SU-DHL-6 (cell line): ENCODE measurements around the gene UTP25.

Experiments used
- H2AFZ ChIP-seq: fragments of 200-600 bp; sonication (generic); 2 replicates; pipeline ENCODE4 v1.6.1; 2014; ENCODE audit warnings: low read depth, mild to moderate bottlenecking, moderate library complexity, mixed read lengths, antibody characterized with exemption, low read length; ENCODE audit not compliant: severe bottlenecking
- H3F3A ChIP-seq: fragments of 200-600 bp; shearing (Covaris generic); 2 replicates; pipeline ENCODE4 v1.6.0; 2016; ENCODE audit warnings: antibody characterized with exemption, mild to moderate bottlenecking; ENCODE audit not compliant: insufficient read depth
- H3K27ac ChIP-seq: fragments of 200-600 bp; sonication (generic); 2 replicates; pipeline ENCODE4 v1.5.1; 2016; ENCODE audit warnings: low read depth, mild to moderate bottlenecking, low read length, moderate library complexity, mixed read lengths
- H3K27me3 ChIP-seq: fragments of 200-600 bp; sonication (generic), shearing (Covaris generic); 2 replicates; pipeline ENCODE4 v1.6.0; 2014; ENCODE audit warnings: mild to moderate bottlenecking, low read length
- H3K36me3 ChIP-seq: fragments of 200-600 bp; sonication (generic); 2 replicates; pipeline ENCODE4 v1.6.1; 2014; ENCODE audit warnings: mild to moderate bottlenecking, low read length, mixed read lengths
- H3K4me2 ChIP-seq: fragments of 300-600, 200-600 bp; shearing (Covaris generic), sonication (generic); 2 replicates; pipeline ENCODE4 v1.6.0; 2014; ENCODE audit warnings: low read length, low read depth, mild to moderate bottlenecking; ENCODE audit not compliant: poor library complexity, severe bottlenecking
- H3K4me3 ChIP-seq: fragments of 200-600 bp; sonication (generic); 2 replicates; pipeline ENCODE4 v1.5.1; 2014; ENCODE audit warnings: antibody characterized with exemption, low read length, mild to moderate bottlenecking, mixed read lengths; ENCODE audit not compliant: insufficient read depth, poor library complexity, severe bottlenecking
- H3K79me2 ChIP-seq: fragments of 200-600 bp; sonication (generic); 2 replicates; pipeline ENCODE4 v1.6.1; 2014; ENCODE audit warnings: mild to moderate bottlenecking, low read length, moderate library complexity; ENCODE audit not compliant: insufficient read depth
- H3K9ac ChIP-seq: fragments of 200-600 bp; sonication (generic); 2 replicates; pipeline ENCODE4 v1.7.0; 2014; ENCODE audit warnings: mild to moderate bottlenecking, low read length
- H3K9me2 ChIP-seq: fragments of 200-600 bp; sonication (generic); replicated peaks from 2 replicates; pipeline ENCODE4 v1.6.1; 2014; ENCODE audit warnings: low read length; ENCODE audit not compliant: insufficient read depth
- H3K9me3 ChIP-seq: fragments of 200-600 bp; sonication (generic); 2 replicates; pipeline ENCODE4 v1.6.1; 2014; ENCODE audit warnings: low read length, mixed read lengths; ENCODE audit not compliant: insufficient read depth
- H4K20me1 ChIP-seq: fragments of 200-600 bp; sonication (generic); 2 replicates; pipeline ENCODE4 v1.6.1; 2014; ENCODE audit warnings: low read depth, mild to moderate bottlenecking, antibody characterized with exemption, low read length, moderate library complexity, mixed read lengths
- EZH2phosphoT487 ChIP-seq: fragments of 200-600 bp; sonication (generic), shearing (Covaris generic); conservative IDR thresholded peaks from 2 replicates; pipeline ENCODE4 v1.6.1; 2018; ENCODE audit warnings: mild to moderate bottlenecking, antibody characterized with exemption, low read length, moderate library complexity, mixed read lengths
- TF ChIP-seq, protein P1 (sequence below): fragments of 200-600 bp; sonication (generic); IDR thresholded peaks from one replicate; pipeline ENCODE4 v1.5.1; 2017; ENCODE audit warnings: antibody characterized with exemption, mild to moderate bottlenecking, low read length, moderate library complexity; ENCODE audit not compliant: insufficient read depth, poor library complexity, severe bottlenecking

UTP25 gene

DNA sequence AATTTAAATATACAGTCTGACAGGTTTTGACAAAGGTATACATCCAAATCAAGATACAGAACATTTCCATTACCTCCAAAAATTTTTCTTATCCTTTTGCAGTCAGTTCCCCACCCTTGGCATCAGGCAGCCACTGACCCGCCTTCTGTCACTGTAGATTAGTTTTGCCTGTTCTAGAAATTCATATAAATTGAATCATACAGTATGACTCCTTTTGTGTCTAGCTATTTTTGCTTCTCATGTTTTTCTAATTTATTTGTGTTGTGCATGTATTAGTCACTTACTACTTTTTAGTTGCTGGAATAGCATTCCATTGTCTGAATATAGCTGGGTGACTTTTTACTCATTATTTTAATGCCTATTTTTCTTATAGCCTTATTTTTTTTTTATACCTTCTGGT is 3.8 kb downstream of the UTP25 start:
- TF ChIP-seq, protein P1, sequence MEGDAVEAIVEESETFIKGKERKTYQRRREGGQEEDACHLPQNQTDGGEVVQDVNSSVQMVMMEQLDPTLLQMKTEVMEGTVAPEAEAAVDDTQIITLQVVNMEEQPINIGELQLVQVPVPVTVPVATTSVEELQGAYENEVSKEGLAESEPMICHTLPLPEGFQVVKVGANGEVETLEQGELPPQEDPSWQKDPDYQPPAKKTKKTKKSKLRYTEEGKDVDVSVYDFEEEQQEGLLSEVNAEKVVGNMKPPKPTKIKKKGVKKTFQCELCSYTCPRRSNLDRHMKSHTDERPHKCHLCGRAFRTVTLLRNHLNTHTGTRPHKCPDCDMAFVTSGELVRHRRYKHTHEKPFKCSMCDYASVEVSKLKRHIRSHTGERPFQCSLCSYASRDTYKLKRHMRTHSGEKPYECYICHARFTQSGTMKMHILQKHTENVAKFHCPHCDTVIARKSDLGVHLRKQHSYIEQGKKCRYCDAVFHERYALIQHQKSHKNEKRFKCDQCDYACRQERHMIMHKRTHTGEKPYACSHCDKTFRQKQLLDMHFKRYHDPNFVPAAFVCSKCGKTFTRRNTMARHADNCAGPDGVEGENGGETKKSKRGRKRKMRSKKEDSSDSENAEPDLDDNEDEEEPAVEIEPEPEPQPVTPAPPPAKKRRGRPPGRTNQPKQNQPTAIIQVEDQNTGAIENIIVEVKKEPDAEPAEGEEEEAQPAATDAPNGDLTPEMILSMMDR = no peak
- no peak for TF ChIP-seq EZH2phosphoT487
- H3K4me2 ChIP-seq = no peak overlapping the region
- H3K27me3 ChIP-seq = no peaks in the 10 kb centered on the region
- no peaks in the 10 kb centered on the region for H3K9me3 ChIP-seq
- H3K4me3 ChIP-seq = no peak overlapping the region
- no peak overlapping the region for H3K27ac ChIP-seq
- peaks cover 32% of the 10 kb centered on the region for H3K79me2 ChIP-seq
- H3K36me3 ChIP-seq = peaks cover 44% of the 10 kb centered on the region
- H2AFZ ChIP-seq = no peak overlapping the region
- H3F3A ChIP-seq = 0 out of 2 replicates have a peak, but pooled peaks cover 3% of the 10 kb centered on the region
- no peaks in the 10 kb centered on the region for H4K20me1 ChIP-seq
- no peak overlapping the region for H3K9ac ChIP-seq
- H3K9me2 ChIP-seq = no peaks in the 10 kb centered on the region

DNA sequence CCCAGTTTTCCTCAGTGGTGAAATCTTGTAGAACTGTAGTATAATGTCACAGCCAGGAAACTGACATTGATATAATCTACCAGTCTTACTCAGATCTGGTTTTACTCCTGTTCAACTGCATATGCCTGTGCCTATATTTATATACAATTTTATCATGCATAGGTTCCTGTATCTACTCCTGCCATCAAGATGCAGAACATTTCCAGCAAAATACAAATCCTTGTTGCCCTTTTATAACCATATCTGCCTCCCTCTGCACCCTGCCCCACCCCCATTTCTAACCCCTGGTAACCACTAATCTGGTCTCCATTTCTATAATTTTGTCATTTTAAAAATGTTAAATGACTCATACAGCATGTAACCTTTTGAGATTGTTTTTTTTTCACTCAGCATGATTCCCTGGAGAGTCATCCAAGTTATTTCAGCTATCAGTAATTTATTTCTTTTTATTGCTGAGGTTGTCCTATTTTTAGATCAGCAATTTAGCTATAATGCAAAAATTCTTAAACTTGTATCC is 8.1 kb downstream of the UTP25 start:
- no peaks in the 10 kb centered on the region for H4K20me1 ChIP-seq
- no peak overlapping the region for H2AFZ ChIP-seq
- H3K27ac ChIP-seq = no peak overlapping the region
- H3K4me3 ChIP-seq = no peak overlapping the region
- H3K9ac ChIP-seq = no peak overlapping the region
- no peaks in the 10 kb centered on the region for H3K9me2 ChIP-seq
- peaks cover 3% of the 10 kb centered on the region; the same call in 1 of the 2 replicates for H3K79me2 ChIP-seq
- H3K27me3 ChIP-seq = no peaks in the 10 kb centered on the region
- no peaks in the 10 kb centered on the region for H3K9me3 ChIP-seq
- no peak for TF ChIP-seq EZH2phosphoT487
- TF ChIP-seq, protein P1 = no peak
- no peak overlapping the region for H3K4me2 ChIP-seq
- peaks cover 65% of the 10 kb centered on the region for H3K36me3 ChIP-seq
- no peaks in the 10 kb centered on the region for H3F3A ChIP-seq

DNA sequence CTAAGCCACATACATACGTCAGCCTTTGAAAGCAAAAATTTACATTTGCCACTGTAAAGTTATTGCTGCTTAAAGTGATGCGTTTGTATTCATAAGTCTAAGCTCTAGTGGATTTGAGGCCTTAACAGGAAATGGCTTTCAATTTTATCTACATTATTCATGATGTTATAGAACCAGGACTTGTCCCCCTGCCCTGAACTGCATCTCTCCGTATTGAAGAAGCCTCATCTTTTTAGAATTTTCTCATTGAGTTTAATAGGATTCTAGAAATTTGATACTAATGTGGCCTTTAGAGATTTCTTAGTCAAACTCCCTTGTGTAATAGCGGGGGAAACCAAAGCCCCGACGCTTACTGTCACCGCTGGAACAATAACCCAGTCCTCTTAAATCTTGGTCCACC is 9.9 kb downstream of the UTP25 start:
- Histone ChIP-seq H4K20me1 (no peaks in the 10 kb centered on the region), H3K4me3 (no peak overlapping the region), H3K36me3 (peaks cover 62% of the 10 kb centered on the region), H3K79me2 (no peaks in the 10 kb centered on the region), H2AFZ (no peak overlapping the region), H3F3A (no peaks in the 10 kb centered on the region), H3K9me3 (no peaks in the 10 kb centered on the region), H3K9ac (no peak overlapping the region), H3K4me2 (no peak overlapping the region), H3K9me2 (no peaks in the 10 kb centered on the region), H3K27me3 (no peaks in the 10 kb centered on the region), H3K27ac (no peak overlapping the region)
- TF ChIP-seq, protein P1 = no peak
- TF ChIP-seq EZH2phosphoT487 = no peak
